Endometrium (tissue), 2 donors: ENCODE results near the gene POFUT1.

ENCODE experiments used
- FAIRE-seq: peaks from 2 replicates; lab custom pipeline; 2012; peaks lifted over from hg19 to GRCh38; lab: Jason Lieb, UNC
- donor health status: control.
- donor health status: control.

The POFUT1 gene

GRCh38 chr20:32206760-32207625 is 687 bp upstream of the POFUT1 start:
- no peak for FAIRE-seq

DNA sequence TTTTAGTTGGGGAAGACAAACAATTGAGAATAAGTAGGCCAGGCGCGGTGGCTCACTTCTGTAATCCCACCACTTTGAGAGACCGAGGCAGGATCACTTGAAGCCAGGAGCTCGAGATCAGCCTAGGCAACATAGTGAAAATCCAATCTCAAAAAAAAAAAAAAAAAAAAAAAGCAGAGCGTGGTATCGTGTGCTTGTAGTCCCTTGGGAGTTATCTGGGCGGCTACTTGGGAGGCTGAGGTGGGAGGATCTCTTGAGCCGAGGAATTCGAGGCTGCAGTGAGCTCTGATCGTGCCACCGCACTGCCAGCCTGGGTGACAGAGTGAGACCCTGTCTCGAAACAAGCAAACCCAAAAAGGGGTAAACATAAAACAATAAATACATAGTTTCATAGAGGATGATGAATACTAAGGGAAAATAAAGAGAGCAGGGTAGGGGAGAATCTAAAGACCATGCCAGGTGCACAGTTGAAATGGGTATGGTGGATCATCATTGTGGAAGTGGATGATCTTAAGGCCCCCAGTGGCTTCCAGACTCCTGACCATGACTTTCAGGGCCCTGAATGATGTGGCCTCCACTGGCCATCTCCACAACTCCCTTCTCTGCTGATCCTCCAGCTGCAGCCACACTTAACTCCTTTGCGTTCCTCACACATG is 947 bp downstream of the POFUT1 start:
- no peak for FAIRE-seq

GRCh38 chr20:32209850-32210605 is 2.3 kb downstream of the POFUT1 start:
- FAIRE-seq, result no peak

DNA sequence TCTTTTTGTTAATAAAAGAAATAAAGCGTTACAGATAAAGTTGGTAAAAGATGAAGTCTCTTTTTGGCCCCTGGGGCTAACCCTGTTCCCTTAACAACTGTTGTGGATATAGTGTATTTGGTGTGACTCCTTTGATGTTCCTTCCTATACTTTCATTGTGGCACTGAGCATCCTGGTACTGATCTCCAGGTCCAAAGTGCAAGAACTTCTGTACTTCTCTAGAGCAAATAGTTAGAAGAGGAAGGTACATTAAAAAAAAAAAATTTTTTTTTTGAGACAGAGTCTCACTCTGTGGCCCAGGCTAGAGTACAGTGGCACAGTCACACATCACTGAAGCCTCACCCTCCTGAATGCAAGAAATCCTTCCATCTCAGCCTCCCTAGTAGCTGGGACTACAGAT is 6.2 kb downstream of the POFUT1 start:
- FAIRE-seq, result no peak

- no peak for FAIRE-seq
These were observed 7.5 kb downstream of the POFUT1 start for GRCh38 chr20:32215147-32215546.

- no peak for FAIRE-seq
These were observed 8.0 kb downstream of the POFUT1 start for GRCh38 chr20:32215729-32216128.

DNA sequence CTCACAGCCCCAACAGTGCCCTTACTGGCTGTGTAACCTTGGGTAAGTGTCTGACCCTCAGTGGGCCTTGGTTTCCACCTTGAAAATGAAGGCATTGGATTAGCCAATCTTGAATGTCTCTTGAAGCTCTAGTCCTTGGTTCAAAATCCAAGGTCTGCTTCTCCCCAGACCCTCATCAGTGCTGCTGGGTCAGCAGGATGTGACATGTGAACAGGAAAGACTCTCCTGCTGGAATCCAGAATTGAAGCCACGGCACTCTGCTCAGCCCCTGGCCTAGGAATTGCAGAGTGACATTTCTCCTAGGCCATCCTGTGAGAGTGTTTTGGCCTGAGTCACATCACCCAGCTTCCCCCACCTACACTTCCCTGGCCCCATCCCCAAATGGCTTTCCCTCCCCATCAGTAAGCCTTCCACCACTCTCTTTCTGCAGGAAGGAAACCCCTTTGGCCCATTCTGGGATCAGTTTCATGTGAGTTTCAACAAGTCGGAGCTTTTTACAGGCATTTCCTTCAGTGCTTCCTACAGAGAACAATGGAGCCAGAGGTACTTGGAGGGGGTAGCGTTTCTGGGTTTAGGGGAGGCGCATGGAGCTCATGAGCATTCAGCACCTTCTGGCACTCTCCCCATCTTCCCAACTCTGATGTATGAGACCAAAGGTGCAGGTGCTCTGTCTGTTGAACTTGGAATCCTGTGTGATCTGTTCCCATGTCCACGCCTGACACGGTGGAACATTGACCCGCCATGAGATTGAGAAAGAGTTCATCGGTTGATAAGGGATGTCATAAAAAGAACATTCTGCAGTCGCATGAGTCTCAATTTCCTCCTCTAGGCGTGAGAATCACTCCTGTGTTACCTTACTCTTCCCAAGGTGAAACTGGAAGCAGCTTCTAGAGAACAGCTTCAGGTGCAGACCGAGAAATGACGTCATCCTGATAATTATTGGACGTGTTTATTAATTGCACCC is 8.8 kb downstream of the POFUT1 start:
- FAIRE-seq, result no peak

- FAIRE-seq, result no peak
These were observed 10.6 kb downstream of the POFUT1 start for GRCh38 chr20:32218156-32218900.

GRCh38 chr20:32224463-32224862 is 16.8 kb downstream of the POFUT1 start:
- FAIRE-seq, result no peak

DNA sequence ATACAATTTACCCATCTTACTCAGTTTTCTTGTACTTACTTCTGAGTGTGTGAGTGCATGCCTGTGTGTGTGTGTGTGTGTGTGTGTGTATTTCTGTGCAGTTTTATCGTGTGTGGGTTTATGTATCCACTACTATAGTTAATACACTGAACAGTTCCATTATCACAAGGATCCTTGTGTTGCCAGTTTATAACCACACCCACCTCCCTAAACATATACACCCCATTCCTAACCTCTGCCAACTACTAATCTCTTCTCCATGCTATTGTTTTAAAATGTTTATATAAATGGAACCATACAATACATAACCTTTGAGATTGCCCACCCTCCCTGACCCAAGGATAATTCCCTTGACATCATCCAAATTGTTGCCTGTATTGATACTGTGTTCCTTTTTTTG is 18.7 kb downstream of the POFUT1 start:
- no peak for FAIRE-seq

GRCh38 chr20:32227306-32227705 is 19.6 kb downstream of the POFUT1 start:
- no peak for FAIRE-seq

DNA sequence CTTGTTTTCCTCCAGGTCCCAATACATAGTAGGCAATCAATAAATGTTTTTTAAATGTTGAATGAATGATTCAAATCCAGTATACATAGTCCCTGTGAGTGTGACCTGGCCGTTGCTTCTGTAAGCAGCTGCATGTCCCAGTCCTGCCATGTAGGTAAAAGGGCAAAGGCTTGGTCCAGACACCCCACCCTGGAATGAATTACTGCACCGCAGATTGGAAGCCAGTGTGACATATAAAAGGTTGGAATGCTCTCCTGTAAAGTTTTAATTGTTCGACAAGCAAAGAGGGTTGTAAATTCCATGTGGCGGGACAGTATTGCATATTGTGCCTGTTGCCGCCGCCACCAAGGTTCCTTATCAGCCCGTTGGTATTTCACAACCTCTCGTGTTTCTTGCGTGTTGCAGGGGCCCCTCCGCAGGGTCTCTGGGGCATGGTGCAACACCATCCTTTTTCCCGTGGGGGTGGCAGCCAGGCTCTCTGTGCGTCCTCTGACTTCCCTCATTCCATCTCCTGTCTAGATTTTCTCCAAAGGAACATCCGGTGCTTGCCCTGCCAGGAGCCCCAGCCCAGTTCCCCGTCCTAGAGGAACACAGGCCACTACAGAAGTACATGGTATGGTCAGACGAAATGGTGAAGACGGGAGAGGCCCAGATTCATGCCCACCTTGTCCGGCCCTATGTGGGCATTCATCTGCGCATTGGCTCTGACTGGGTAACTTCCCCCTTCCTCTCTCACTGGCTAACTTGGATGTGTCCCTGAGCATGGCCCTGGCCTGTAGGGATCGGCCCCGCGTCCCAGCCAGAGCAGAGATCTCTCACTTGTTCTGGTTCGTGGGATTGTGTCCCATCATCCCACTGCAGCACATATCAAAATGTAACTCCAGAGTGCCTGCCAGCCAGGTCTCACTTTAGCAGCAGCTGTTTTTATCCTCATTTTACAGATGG is 20.3 kb downstream of the POFUT1 start:
- FAIRE-seq, result no peak

GRCh38 chr20:32229251-32229747 is 21.6 kb downstream of the POFUT1 start:
- no peak for FAIRE-seq

DNA sequence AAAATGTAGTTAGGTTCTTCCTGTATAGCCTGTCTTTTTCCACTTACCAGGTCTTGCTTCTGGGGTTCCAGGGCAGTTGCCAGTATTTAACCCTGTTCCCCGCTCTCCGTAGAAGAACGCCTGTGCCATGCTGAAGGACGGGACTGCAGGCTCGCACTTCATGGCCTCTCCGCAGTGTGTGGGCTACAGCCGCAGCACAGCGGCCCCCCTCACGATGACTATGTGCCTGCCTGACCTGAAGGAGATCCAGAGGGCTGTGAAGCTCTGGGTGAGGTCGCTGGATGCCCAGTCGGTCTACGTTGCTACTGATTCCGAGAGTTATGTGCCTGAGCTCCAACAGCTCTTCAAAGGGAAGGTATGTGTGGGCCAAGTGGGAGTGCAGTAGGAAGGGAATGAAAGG is 23.0 kb downstream of the POFUT1 start:
- FAIRE-seq, result no peak

DNA sequence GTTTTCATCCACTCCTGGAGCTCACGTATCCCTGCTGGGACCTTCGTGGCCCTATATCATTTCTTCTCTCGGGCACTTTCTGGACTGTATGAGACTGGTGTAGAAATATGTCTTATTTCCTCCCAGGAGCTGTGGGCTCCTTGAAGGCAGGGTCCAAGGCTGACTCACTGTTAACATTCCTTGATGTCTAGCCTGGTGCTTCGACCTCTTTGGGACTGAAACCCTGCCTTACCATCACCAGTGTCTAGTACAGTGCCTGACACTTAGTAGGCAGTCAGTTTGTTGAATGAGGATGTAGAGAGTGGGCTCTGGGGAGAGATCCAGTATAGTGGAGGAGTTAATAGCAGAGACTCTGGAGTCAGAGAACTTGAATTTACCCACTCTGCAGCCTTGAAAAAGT is 23.6 kb downstream of the POFUT1 start:
- no peak for FAIRE-seq

GRCh38 chr20:32231847-32232246 is 24.2 kb downstream of the POFUT1 start:
- no peak for FAIRE-seq

- FAIRE-seq, result no peak
These were observed 24.7 kb downstream of the POFUT1 start for GRCh38 chr20:32232326-32232886.

DNA sequence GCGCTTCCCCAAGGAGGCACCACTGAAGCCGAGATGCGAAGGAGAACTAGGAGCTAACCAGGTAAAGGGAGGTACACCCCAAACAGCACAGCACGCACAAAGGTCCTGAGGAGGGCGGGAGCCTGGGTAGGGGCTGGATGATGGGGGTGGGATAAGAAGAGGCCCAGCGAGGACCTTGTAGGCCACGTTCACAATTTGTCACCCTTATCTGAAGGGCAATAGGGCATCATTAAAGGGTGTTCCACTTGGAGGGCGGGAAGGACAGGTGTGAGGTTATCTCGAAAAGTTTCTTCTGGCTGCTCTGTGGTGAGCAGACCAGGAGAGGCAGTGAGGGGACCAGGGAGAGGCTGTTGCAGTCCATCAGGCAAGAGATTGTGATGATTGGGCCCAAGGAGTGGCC is 25.6 kb downstream of the POFUT1 start:
- FAIRE-seq, result no peak

DNA sequence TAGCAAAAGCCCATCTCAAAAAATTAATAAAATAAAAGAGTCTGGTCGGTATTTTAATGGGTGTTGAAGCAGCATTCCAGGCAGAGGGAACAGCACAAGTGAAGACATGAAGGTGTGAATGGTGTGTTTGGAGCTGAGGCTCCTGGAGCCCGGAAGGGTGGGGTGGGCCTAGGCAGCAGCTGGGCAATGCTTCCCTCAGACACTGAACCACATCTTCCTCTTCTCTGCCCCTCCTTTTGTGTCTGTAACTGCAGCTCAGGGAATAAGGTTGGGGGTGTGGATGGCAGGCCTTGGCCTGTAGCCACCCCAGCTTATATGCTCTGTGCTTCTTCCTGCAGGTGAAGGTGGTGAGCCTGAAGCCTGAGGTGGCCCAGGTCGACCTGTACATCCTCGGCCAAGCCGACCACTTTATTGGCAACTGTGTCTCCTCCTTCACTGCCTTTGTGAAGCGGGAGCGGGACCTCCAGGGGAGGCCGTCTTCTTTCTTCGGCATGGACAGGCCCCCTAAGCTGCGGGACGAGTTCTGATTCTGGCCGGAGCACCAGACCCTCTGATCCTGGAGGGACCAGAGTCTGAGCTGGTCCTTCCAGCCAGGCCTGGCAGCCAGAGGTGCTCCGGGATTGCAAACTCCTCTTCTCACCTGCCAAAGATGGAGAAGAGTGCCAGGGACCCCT is 26.6 kb downstream of the POFUT1 start:
- FAIRE-seq, result no peak
